Measurements from ENCODE around the gene MAP2K2.

The MAP2K2 gene

DNA sequence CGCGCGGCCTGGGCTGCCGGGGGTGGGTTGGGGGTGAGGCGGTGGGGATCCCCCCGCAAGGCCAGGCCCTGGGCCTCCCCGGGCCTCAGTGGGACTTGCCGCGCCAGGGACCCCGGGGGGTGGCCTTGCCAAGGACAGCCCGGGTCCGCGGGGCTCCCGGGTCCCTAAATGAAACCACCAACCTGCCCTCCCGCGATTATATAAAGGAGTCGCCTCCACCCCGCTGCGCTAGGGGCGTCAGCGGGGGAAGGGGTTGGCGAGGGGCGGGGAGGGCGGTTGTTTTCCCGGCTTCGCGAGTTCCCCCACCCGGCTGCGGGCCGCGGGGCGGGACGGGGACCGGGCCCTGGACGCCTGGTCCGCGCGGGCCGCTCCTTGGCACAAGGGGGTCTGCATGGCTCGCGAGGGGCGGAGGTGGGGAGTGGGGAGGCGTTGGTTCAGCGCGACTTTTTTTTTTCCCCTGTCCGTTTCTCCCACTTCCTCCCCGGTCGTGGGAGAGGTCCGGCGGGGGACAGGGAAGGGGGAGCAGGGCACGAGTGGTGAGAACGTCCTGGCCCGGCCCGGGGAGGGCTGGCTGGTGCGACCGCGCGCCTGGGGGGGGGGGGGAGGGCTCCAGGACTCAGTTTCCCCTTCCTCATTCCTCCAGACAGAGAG lies 56.4 kb downstream of the MAP2K2 start (continued):
- no peak for TF ChIP-seq ZSCAN4 (tag by site-specific recombination; IDR thresholded peaks at IDR 0.05)
- TF ChIP-seq KLF1 (tag by site-specific recombination; IDR thresholded peaks at IDR 0.05): peak; percentile 79
- peak; percentile 55 for TF ChIP-seq EGR2 (tag by site-specific recombination; IDR thresholded peaks at IDR 0.05; ENCODE audit: low read depth)
- no peak for TF ChIP-seq ZNF157 (tag by site-specific recombination; IDR thresholded peaks at IDR 0.05)
- no peak for TF ChIP-seq ZNF133 (tag by site-specific recombination; IDR thresholded peaks at IDR 0.05)
- TF ChIP-seq ZNF777 (tag by site-specific recombination; IDR thresholded peaks at IDR 0.05; ENCODE audit: borderline replicate concordance): no peak

DNA sequence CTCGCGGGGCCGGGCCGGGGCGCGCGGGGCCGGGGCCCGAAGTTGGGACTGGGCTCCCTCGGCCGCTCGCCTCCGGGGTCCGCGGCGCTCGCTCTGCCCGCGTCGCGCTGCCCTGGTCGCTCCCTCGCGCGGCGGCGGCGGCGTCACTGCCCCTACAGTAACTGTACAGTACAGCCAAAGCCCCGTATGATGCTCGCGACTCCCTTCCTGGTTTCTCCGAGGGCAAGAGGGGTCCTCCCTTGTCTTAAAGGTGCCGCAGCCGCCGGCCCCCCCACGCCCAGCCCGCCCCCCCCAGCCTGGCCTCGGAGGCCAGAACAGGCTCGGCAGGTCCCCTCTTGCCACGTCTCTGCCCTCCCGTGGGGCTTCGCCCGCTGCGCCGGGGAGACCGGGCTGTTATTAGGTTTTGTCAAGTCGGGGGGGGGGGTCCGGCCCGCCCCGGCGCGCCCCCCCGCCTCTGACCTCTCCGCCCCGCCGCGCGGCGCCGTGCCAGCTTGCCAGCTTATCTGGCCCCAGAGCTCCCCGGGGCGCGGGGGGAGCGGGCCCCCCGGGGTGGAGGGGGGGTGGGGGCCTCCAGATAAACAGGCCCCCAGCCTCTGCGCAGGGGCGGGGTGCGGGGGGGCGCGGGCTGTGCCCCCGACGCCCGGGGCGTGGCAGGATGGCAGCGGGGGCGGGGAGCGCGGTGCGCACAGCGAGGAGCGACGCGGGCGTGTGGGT lies 57.1 kb downstream of the MAP2K2 start, which contains the start of gene ZBTB7A:
ZBTB7A (minus strand) TSS at position 218 of the 714 bp plus-strand sequence. CDS start 11,667 bp downstream, outside the sequence.
- ChIA-PET POLR2A (interaction anchor here (0.5 to 1.5 kb wide), 5 partner anchors 10 to 538 kb away, joined by 3 to 4 read pairs (median 4); partner anchors contain the start of genes DAPK3 and EEF2), CTCF (interaction anchor here (1.7 kb wide), 1 partner anchor 73 kb away, joined by 3 read pairs; no protein-coding TSS in a partner anchor)
- Histone ChIP-seq H3K27ac (ENCODE audit: extremely low read depth, low read depth, low read length) (peak within 1 kb of the TSS; percentile 77; the same call in 1 of the 2 replicates), H3K4me1 (ENCODE audit: control insufficient read depth, insufficient read depth, low read length) (peaks cover 4% of the 10 kb centered on the region; the same call in 1 of the 2 replicates), H3K36me3 (ENCODE audit: control insufficient read depth in 2 of 2, insufficient read depth in 1 of 2, low read length in 2 of 2) (peaks cover 0 to 18% of the 10 kb centered on the region in 2 experiments; a peak in 1 of 3 replicates), H3K4me3 (ENCODE audit: low read depth, low read length) (peak within 1 kb of the TSS; percentile 70), H3K9me3 (ENCODE audit: control insufficient read depth, insufficient read depth, low read depth, low read length) (no peaks in the 10 kb centered on the region)
- TF ChIP-seq KLF1 (tag by site-specific recombination; IDR thresholded peaks at IDR 0.05): peak; percentile 11; the same call in 1 of the 2 replicates
- TF ChIP-seq, protein P1, sequence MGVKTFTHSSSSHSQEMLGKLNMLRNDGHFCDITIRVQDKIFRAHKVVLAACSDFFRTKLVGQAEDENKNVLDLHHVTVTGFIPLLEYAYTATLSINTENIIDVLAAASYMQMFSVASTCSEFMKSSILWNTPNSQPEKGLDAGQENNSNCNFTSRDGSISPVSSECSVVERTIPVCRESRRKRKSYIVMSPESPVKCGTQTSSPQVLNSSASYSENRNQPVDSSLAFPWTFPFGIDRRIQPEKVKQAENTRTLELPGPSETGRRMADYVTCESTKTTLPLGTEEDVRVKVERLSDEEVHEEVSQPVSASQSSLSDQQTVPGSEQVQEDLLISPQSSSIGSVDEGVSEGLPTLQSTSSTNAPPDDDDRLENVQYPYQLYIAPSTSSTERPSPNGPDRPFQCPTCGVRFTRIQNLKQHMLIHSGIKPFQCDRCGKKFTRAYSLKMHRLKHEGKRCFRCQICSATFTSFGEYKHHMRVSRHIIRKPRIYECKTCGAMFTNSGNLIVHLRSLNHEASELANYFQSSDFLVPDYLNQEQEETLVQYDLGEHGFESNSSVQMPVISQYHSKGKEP (tag by site-specific recombination; IDR thresholded peaks at IDR 0.05): no peak
- no peak for TF ChIP-seq ZNF184 (tag by site-specific recombination; IDR thresholded peaks at IDR 0.05)
- TF ChIP-seq YY1 (tag by site-specific recombination; IDR thresholded peaks at IDR 0.05): no peak
- TF ChIP-seq, protein P2, sequence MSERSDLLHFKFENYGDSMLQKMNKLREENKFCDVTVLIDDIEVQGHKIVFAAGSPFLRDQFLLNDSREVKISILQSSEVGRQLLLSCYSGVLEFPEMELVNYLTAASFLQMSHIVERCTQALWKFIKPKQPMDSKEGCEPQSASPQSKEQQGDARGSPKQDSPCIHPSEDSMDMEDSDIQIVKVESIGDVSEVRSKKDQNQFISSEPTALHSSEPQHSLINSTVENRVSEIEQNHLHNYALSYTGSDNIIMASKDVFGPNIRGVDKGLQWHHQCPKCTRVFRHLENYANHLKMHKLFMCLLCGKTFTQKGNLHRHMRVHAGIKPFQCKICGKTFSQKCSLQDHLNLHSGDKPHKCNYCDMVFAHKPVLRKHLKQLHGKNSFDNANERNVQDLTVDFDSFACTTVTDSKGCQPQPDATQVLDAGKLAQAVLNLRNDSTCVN (tag by site-specific recombination; optimal IDR thresholded peaks at IDR 0.05): peak; percentile 48
- TF ChIP-seq GLI2 (tag by site-specific recombination; IDR thresholded peaks at IDR 0.05; ENCODE audit: borderline replicate concordance, low read depth): no peak
- peak; percentile 29 for TF ChIP-seq SP2 (tag by site-specific recombination; IDR thresholded peaks at IDR 0.05)
- TF ChIP-seq KLF8 (tag by site-specific recombination; IDR thresholded peaks at IDR 0.05): peak; percentile 66
- TF ChIP-seq ZNF398 (tag by site-specific recombination; IDR thresholded peaks at IDR 0.05): peak; percentile 75
- no peak for TF ChIP-seq ZNF37A (tag by site-specific recombination; IDR thresholded peaks at IDR 0.05)
- TF ChIP-seq GLIS1 (tag by site-specific recombination; IDR thresholded peaks at IDR 0.05): peak; percentile 26
- 0 out of 2 replicates have a peak, but pooled peaks have one; percentile 5 for TF ChIP-seq ZBTB20 (tag by site-specific recombination; IDR thresholded peaks at IDR 0.05)
- TF ChIP-seq ZNF146 (tag by site-specific recombination; IDR thresholded peaks at IDR 0.05): no peak
- TF ChIP-seq ZNF670 (tag by site-specific recombination; IDR thresholded peaks at IDR 0.05; ENCODE audit: low read depth): no peak

All from HEK293 (cell line).